ENCODE measurements around the gene CCL11. TPM values are rescaled to one million over a fixed set of nuclear protein-coding genes. Genes with fewer than 3 reads are reported as not detected.

CCL11 gene
- total RNA-seq, 1 experiment from 2014 or later: not detected

GRCh38 chr17:34248511-34249024, 37.0 kb upstream of the CCL11 start:
- DNase-seq (ENCODE audit: low read depth, low spot score) (no peak), ATAC-seq (peak; percentile 11; the same call in 1 of the 2 replicates)
- no peaks in the 10 kb centered on the region for H3K9me3 ChIP-seq (ENCODE audit: control insufficient read depth, insufficient read depth, low read depth, low read length)
- intact Hi-C loops (cut with micrococcal nuclease; ENCODE audit: unreplicated experiment) (no loop called here), in situ Hi-C loops (cut with HindIII; ENCODE audit: low pct_unique_long_range_greater_than_20kb, low sequenced_read_pairs) (no loop called here)
- no peaks in the 10 kb centered on the region for H3K27me3 ChIP-seq (ENCODE audit: control insufficient read depth, insufficient read depth, low read length)
- peak overlapping the region; percentile 98 for H3K27ac ChIP-seq (ENCODE audit: low read length)
- no peak overlapping the region for H3K4me3 ChIP-seq (ENCODE audit: low read depth in 2 of 2, low read length in 2 of 2)
- peaks cover 54% of the 10 kb centered on the region for H3K4me1 ChIP-seq (ENCODE audit: control insufficient read depth, insufficient read depth, low read length)
- BruUV-seq (replicated peaks): no TSS peak
- ChIA-PET CTCF (no interaction called here), POLR2A (no interaction called here)
- no peaks in the 10 kb centered on the region for H3K36me3 ChIP-seq (ENCODE audit: control insufficient read depth, insufficient read depth, low read length)
- no peak for TF ChIP-seq TCF7L2 (IDR thresholded peaks at IDR 0.05; ENCODE audit: low read depth, low read length)
- no peak for TF ChIP-seq SIN3A (IDR thresholded peaks at IDR 0.05; ENCODE audit: borderline replicate concordance, insufficient read depth, low read depth, low read length)
- no peak for TF ChIP-seq POLR2AphosphoS5 (IDR thresholded peaks at IDR 0.05; ENCODE audit: low read depth, low read length)
- no peak for TF ChIP-seq CTCF (IDR thresholded peaks at IDR 0.05)
- TF ChIP-seq, protein P1, sequence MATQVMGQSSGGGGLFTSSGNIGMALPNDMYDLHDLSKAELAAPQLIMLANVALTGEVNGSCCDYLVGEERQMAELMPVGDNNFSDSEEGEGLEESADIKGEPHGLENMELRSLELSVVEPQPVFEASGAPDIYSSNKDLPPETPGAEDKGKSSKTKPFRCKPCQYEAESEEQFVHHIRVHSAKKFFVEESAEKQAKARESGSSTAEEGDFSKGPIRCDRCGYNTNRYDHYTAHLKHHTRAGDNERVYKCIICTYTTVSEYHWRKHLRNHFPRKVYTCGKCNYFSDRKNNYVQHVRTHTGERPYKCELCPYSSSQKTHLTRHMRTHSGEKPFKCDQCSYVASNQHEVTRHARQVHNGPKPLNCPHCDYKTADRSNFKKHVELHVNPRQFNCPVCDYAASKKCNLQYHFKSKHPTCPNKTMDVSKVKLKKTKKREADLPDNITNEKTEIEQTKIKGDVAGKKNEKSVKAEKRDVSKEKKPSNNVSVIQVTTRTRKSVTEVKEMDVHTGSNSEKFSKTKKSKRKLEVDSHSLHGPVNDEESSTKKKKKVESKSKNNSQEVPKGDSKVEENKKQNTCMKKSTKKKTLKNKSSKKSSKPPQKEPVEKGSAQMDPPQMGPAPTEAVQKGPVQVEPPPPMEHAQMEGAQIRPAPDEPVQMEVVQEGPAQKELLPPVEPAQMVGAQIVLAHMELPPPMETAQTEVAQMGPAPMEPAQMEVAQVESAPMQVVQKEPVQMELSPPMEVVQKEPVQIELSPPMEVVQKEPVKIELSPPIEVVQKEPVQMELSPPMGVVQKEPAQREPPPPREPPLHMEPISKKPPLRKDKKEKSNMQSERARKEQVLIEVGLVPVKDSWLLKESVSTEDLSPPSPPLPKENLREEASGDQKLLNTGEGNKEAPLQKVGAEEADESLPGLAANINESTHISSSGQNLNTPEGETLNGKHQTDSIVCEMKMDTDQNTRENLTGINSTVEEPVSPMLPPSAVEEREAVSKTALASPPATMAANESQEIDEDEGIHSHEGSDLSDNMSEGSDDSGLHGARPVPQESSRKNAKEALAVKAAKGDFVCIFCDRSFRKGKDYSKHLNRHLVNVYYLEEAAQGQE (IDR thresholded peaks at IDR 0.05; ENCODE audit: insufficient read depth in 1 of 2, low read depth in 2 of 2, low read length in 1 of 2): no peak

DNA sequence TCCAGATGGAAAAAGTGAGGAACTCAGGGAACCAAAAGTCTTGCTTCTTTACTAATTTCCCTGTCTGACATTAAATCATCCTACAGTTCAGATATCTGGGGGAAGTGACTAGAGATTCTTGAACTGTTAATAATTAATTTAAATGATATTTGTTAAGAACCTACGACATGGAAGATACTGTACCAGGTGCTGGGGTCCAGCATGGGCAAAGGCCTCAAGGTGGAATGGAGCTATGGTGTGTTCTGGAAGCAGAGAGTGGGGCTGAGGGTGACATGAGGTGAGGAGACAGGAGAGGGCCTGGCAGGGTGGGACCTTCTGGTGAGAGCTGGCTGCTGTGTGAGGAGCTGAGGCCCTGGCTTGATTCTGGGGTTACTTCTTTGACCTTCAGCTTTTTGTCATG, 36.5 kb upstream of the CCL11 start:
- peak overlapping the region; percentile 98 for H3K27ac ChIP-seq (ENCODE audit: low read length)
- TF ChIP-seq, protein P1 (IDR thresholded peaks at IDR 0.05; ENCODE audit: insufficient read depth in 1 of 2, low read depth in 2 of 2, low read length in 1 of 2): no peak
- no peak for TF ChIP-seq POLR2AphosphoS5 (IDR thresholded peaks at IDR 0.05; ENCODE audit: low read depth, low read length)
- no peak for TF ChIP-seq CTCF (IDR thresholded peaks at IDR 0.05)
- TF ChIP-seq TCF7L2 (IDR thresholded peaks at IDR 0.05; ENCODE audit: low read depth, low read length): no peak
- TF ChIP-seq SIN3A (IDR thresholded peaks at IDR 0.05; ENCODE audit: borderline replicate concordance, insufficient read depth, low read depth, low read length): no peak

More for the DNA sequence above, 36.5 kb upstream of the CCL11 start:
- H3K27me3 ChIP-seq (ENCODE audit: control insufficient read depth, insufficient read depth, low read length): no peaks in the 10 kb centered on the region
- ChIA-PET POLR2A (no interaction called here), CTCF (no interaction called here)
- ATAC-seq (no peak), DNase-seq (ENCODE audit: low read depth, low spot score) (no peak)
- in situ Hi-C loops (cut with HindIII; ENCODE audit: low pct_unique_long_range_greater_than_20kb, low sequenced_read_pairs) (no loop called here), intact Hi-C loops (cut with micrococcal nuclease; ENCODE audit: unreplicated experiment) (no loop called here)
- H3K4me3 ChIP-seq (ENCODE audit: low read depth in 2 of 2, low read length in 2 of 2): no peak overlapping the region
- H3K9me3 ChIP-seq (ENCODE audit: control insufficient read depth, insufficient read depth, low read depth, low read length): no peaks in the 10 kb centered on the region
- H3K36me3 ChIP-seq (ENCODE audit: control insufficient read depth, insufficient read depth, low read length): no peaks in the 10 kb centered on the region
- peaks cover 59% of the 10 kb centered on the region for H3K4me1 ChIP-seq (ENCODE audit: control insufficient read depth, insufficient read depth, low read length)
- BruUV-seq (replicated peaks): no TSS peak

Data from Panc1 (cell line).